ENCODE results near the gene EML3.
A peak's percentile ranks its signal among the peaks of the same experiment; 100 is the strongest.

GRCh38 chr11:62553080-62553838 lies 59.3 kb downstream of the EML3 start:
- TF ChIP-seq POLR2AphosphoS5 (IDR thresholded peaks at IDR 0.05; ENCODE audit: borderline replicate concordance, low read depth, low read length) = no peak; the same call in 1 of the 2 replicates
- no peak for TF ChIP-seq EZH2 (IDR thresholded peaks at IDR 0.05)
- peak; percentile 98 for TF ChIP-seq FOXP2 (optimal IDR thresholded peaks at IDR 0.05; ENCODE audit: control extremely low read depth, extremely low read length, insufficient read depth)
